CD4-positive, alpha-beta T cell treated with Interferon gamma for 1 hour (primary cell): ENCODE results near the gene TAF3.
A peak's percentile ranks its signal among the peaks of the same experiment; 100 is the strongest.

Experiments used
- DNase-seq: peaks from one replicate; pipeline ENCODE4 v3.0.0-alpha.2; 2020

The TAF3 gene

DNA sequence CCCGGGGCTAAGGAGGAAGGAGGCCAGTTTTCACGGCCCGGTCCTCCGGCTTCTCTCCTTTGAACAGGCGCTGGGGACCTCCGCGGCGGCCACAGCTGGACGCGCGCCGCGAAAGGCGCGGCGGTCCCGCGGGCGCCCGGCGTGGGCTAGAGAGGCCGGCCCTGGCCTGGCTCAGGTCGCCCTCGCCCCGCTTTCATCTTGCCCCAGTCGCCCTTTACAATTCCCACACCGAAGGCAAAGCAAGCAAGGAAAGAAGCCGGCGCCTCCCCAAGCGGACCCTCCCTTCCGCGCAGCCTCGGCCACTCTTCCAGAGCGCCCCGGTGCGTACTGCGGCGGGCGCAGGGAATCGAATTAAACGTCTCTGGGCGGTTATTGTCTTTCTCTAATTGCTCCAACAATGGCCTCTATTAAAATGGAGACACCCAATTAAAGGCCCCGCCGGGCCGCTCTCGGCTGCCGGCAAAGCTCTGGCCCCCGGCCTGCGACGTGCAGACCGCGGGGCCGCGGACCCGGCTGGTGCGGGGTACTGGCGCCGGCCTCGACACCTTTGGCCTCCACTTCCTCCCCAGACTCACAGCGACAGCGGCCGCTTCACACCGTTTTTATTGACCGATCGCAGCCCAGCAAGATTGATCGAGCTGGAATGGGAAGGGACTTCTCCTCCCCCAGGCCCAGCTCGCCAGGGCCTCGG is 231.7 kb downstream of the TAF3 start:
- DNase-seq = no peak

DNA sequence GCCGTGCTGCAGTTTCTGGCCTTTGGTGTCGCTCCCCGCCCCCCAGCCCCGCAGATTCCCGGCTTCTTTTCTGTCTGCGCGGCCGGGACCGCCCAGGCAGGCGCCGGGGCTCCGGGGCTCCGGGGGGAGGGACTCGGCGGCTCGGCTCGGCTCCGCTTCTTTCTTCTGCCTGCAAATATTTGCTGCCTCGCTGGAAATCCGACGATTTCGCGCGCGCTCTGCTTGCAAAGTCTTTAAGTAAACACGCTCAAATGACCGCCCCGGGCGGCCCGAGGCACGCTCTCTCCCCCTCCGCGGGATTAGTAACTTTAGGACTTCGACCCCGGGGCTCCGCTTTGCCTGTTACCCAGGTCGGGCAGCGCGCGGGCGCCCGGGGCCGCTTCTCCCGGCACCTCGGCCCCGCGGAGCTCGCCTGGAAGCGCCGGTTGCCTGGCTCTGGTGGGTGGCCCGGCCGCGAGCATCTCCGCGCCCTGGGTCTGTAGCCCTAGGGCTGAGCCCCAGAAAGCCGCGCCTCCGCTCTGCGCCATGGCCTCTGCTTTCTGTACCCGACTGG is 232.3 kb downstream of the TAF3 start:
- DNase-seq = no peak

DNA sequence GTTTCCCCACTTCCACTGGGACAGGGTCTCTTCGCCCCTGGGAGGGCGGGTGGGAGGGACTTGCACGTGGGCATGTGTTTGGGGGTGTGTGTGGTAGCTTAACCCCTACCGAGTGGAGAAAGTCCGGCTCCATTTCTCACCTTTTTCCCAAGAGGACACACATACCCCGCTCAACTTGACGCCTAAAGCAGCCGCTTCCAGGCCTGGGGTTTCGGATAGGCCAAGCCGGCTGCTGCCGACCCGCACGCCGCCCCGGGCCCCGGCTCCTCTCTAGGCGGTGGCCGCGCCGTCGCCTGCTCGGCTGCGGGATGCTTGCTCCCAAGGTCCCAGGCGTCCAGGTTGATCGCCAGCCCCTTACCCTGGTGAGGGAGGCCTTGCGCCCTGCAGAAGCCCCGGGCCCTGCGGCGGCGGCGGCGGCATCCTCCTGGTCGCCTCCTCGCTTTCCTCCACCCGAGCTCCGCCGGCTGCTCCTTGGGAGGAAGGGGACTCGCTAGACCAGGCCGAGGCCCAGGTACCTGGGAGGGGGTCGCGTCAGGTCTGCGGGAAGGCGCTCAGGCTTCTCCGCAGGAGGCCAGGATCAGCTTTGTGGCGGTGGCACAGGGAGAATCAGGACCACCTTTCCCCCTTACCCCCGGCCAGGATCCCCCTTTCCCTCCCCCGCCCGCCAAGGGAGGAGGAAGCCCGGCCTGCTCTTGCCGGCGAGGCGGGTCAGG is 233.0 kb downstream of the TAF3 start:
- DNase-seq = no peak

DNA sequence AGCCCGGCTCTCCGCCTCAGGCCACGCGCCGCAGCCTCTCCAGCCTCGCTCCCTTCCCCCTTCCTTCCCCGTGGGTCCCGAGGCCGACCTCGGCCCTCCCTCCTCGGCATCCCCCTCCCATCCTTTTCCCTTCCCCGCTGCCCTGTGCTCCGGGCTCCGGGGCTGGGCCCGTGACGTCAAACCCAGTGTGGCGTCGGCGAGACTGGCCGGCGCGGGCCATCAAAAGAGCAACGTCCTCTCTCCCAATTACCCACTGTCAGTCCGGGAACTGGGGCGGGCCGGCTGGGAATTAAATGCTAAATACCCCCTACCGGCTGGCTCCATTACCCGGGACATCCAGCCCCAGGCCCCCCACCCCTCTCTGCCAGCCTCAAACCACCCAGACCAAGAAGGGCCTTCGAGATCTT is 233.5 kb downstream of the TAF3 start:
- no peak for DNase-seq

- DNase-seq = peak; percentile 23
Observed at GRCh38 chr10:8052341-8052955, 234.1 kb downstream of the TAF3 start.

DNA sequence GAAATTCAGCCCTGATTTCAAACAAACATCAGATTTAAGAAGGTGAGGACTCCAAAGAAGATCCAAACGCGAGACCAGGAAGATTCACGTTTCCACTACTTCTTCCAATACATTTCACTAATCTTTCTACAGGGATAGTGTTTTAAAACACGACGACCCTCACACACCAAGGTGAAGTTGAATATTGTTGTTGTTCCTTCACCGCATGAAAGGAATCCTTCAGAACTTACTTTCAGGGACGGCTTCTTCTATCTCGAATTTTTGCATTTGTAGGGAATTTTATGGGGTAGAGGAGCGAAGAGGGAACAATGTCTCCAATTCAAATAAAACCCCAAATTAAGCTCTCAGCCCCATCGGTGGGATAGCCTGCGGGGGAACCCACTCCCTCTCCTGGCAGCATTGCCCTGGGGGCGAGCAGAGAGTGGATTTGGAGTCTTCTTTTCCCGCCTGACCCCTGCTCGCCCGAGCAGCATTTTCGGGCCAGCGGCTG is 234.7 kb downstream of the TAF3 start:
- DNase-seq = no peak

DNA sequence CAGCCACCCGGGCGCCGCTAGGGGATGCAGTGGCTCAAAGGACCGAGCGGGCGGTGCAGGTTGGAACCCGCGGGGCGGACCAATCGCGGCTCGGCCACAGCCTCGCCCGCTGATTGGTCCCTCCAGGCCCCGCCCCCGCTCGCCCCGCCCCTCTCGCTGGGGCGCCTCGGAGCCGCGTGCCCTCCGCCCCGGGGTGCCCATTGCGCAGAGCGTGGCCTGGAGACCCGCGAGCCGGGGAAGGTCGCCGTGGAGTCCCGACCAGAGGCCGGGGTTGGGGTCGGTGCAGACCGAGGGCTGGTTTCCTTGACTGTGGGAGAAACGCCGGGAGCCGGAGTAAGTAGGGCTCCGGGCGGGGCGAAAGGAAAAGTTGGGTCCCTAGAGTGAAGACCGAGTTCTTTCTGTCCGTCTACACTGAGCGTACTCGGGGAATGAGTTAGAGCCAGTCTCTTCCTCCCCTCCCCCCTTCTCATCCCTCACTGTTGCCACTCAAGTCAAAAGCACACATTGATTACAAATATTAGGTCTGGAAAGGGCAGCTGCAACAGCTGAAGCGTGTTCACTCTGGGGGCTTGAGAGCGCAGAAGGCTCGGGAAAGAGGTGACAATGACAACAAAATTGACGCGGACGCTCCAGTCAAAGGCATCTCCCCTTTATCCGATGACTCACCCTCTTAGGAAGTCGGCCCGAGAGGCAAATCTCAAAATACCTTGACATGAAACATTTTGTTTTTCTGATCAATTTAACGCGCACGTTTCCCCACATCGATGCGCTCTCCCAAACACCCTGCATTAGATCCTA is 235.3 kb downstream of the TAF3 start:
- peak; percentile 87 for DNase-seq

GRCh38 chr10:8054244-8054493 is 235.9 kb downstream of the TAF3 start:
- DNase-seq = no peak

DNA sequence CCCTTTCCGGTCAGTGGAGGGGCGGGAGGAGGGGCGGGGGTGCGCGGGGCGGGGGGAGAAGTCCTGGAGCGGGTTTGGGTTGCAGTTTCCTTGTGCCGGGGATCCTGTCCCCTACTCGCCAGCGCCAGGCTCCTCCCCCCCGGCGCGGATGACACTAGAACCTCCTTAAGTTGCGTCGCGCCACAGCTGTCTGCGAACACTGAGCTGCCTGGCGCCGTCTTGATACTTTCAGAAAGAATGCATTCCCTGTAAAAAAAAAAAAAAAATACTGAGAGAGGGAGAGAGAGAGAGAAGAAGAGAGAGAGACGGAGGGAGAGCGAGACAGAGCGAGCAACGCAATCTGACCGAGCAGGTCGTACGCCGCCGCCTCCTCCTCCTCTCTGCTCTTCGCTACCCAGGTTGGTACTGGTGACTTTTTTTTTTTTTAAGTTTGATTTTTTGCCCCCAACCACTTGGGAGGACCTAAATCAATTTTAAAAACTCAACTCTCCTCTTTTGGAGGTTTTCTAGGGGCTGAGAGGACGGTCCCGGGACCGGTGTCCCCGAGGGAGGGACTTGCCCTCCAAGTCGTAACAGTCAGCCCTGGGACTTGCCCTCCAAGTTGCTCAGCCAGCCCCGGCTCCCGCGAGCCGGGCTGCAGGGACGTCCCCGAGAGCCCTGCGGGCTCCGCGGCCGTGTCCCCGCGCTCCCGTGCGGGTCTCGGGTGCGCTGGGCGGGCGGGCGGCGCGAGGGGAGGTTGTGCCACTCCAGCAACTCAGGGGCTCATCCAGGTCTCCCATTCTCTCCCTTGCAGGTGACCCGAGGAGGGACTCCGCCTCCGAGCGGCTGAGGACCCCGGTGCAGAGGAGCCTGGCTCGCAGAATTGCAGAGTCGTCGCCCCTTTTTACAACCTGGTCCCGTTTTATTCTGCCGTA is 236.4 kb downstream of the TAF3 start, which contains the start of gene GATA3:
Gene GATA3 (plus strand): TSS at position 195 of the 914 bp plus-strand sequence. CDS start 968 bp downstream, outside the sequence.
- peak; percentile 80 for DNase-seq

GRCh38 chr10:8055420-8056349 is 237.4 kb downstream of the TAF3 start:
- peak; percentile 17 for DNase-seq

DNA sequence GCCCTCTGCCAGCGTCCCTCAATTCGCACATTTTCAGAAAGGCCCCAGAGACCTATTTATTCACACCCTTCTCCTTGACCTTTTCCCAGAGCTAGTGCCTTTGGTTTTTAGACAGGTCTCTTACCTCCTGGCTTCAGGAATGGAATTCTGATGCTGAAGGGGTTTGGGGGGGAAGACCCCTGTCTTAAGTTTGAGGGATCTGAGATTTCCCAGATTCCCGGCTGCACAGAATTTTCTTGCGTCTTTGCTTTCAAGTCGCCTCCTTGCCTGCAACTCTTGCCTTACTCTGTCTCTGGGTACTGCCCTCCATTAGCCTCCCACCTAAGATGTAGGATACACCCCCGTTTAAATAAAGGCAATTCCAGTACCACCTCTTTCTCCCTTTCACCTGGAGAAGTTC is 238.1 kb downstream of the TAF3 start:
- DNase-seq = no peak

DNA sequence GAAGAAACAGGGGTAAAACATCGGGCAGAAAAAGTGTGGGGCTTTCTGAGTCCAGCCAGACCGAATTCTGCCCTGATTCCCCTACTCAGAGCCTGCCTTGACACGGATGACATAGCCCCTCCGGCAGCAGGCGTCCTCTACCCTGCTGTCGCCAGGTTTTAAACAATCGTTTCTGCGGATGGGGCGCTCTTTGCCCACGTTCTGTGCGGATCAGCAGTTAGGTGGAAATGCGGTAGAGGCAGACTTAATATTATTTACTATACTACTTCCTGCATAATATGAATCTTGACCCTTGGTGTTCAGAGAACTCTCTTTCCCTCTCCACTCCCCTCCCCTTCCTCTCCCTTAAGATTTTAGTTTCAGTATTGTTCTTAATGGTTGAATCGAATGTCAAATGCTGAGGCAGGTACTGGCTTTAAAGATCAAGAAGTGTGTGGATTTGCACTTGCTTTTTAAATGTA is 238.6 kb downstream of the TAF3 start:
- DNase-seq = peak; percentile 39

GRCh38 chr10:8057636-8058273 is 239.4 kb downstream of the TAF3 start:
- DNase-seq = no peak

DNA sequence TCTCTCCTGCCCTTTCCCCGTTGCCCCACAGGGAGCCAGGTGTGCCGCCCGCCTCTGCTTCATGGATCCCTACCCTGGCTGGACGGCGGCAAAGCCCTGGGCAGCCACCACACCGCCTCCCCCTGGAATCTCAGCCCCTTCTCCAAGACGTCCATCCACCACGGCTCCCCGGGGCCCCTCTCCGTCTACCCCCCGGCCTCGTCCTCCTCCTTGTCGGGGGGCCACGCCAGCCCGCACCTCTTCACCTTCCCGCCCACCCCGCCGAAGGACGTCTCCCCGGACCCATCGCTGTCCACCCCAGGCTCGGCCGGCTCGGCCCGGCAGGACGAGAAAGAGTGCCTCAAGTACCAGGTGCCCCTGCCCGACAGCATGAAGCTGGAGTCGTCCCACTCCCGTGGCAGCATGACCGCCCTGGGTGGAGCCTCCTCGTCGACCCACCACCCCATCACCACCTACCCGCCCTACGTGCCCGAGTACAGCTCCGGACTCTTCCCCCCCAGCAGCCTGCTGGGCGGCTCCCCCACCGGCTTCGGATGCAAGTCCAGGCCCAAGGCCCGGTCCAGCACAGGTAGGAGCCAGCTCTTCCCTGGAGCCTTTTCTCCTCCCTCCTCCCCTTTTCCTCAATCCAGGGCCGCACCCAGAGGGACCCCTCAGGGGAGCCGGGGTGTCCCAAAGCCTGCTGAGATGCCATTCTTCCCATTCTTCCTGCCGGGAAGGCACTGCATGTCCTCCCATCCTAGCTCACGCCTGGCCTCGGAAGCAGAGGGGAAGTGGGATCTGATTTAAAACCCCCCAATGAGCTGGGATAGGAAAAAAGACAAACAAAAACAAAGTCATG is 240.2 kb downstream of the TAF3 start:
- DNase-seq = no peak

GRCh38 chr10:8059191-8059936 is 241.1 kb downstream of the TAF3 start:
- DNase-seq = no peak

DNA sequence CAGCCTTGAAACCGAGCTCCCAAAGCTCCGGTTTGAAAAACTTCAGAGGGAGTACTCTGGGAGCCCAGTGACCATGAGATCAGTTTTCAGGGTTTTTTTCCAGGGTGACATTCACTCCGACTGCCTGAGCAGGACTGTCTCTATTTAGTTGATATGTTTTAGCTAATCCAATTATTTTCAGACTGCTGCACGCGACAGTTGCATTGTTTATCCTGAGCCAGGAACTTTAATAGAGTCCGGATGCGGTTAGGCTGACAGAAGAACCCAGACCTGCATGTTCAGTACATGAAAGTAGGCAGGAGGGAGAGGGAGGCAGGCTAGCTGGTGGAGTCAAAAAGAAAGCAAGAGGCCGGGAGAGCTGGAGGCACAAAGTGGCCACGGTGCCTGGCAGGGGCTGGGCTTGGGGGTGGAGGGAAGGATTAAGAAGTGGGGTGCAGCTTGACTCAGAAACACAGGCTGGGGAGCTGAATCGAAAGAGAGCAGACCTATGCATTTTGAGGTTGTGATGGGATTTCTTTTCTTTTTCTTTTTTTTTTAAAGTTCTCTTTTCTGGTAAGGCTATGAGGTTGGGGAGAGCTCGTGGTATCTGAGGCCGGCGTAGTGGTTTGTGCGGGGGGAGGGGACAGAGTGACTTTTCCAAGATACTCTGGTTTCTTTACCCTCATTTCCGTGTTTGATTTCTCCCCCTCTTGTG is 241.9 kb downstream of the TAF3 start:
- DNase-seq = peak; percentile 45

DNA sequence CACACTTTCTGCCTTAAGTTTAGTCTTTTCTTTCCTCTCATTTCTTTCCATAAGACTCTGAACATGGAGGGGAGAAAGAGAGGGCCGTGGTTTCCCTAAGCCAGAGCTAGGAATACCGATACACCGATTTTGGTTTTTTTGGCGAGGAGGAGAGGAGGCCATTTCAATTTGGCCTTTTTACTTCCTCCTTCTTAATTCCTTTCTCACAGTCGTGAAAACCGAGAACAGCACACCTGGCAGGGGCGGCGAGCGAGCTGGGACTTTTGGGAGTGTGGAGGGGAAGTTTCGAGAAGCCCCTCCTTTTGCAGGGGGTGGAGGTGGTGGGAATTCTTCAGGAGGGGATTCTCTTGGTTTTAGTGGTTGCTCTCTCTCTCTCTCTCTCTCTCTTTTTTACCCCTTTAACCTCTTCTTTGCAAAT is 242.4 kb downstream of the TAF3 start:
- no peak for DNase-seq
